Activated CD8-positive, alpha-beta memory T cell treated with anti-CD3 and anti-CD28 coated beads, Interleukin-2, amount 50 U/mL, for 48 hours (primary cell): Measurements from ENCODE around the gene SMIM32.
A peak's percentile ranks its signal among the peaks of the same experiment; 100 is the strongest.

ENCODE experiments used
- DNase-seq: peaks from one replicate; pipeline ENCODE4 v3.0.0-alpha.2; 2020

Gene SMIM32

GRCh38 chr5:136192526-136193321, at the start of gene SMIM32:
Gene SMIM32, minus strand, starts transcription at chr5:136193162. Its CDS starts 638 bp downstream, at chr5:136192524.
- DNase-seq, result no peak

GRCh38 chr5:136242611-136243010, 49.6 kb upstream of the SMIM32 start:
- no peak for DNase-seq

DNA sequence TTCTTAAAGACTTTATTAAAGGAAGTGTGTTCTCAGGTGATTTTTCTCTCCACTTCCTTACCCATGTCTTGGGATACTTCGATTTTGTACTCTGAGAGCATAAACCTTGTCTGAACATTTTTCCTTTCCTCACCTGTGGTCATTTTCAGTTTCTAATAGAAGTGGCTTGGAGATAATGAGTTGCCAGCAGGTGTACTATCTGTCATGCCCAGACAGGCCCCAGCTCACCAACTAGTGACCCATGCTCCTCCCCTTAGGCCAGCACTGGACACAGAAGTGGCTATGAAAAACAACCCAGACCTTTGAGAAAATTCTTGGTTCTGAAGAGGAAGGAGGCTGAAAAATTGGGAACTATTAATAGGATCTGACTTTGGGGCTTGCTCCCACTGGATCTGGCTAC, 49.2 kb upstream of the SMIM32 start:
- no peak for DNase-seq

DNA sequence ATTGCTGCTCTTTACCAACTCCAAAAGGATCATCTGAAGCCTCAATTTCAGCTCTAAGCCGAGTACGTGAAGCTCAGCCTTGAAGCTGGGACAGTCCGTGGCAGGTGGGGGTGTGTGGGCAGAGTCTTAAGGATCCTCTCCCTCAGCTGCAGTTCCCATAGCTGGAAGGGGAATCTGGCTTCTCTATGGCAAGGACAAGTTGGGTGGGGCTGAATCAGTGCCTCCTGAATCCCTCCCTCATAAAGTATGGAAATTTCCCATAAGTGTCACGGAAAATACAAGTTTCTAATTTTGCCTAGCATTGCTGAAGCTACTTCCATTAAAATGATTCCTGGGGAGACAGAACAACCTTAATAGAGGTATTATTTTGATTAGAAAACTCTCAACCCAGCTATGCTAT, 47.9 kb upstream of the SMIM32 start:
- DNase-seq, result no peak

DNA sequence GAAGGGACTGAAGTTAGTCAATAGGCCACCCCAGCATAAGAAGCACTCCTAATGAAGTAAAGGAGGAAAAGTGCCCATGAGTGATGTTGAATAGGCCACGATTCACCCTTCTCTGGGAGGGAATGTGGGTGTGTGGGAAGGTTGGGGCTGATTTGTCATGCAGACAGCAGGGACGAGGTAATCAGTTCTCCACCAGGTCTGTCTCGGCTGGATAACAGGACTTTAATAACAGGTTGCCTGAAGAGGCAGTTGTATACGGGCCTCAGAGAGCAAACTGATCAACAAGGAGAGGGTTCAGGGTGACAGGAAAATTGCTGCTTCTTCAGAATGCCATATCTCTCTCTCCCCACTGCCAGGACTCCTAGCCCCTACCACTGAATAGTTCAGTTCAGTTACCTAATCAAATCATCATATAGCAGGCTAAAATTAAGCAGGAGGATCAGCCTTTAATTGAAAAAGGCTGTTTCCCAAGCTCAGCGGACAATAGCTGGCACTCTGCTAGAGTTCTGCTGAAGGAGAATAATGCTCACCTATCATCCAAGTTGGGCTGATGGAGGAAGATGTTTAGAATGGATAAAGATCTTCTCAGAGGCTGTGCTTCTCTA, 43.6 kb upstream of the SMIM32 start:
- DNase-seq, result no peak

- no peak for DNase-seq
Measured at GRCh38 chr5:136235321-136235720, 42.4 kb upstream of the SMIM32 start.

DNA sequence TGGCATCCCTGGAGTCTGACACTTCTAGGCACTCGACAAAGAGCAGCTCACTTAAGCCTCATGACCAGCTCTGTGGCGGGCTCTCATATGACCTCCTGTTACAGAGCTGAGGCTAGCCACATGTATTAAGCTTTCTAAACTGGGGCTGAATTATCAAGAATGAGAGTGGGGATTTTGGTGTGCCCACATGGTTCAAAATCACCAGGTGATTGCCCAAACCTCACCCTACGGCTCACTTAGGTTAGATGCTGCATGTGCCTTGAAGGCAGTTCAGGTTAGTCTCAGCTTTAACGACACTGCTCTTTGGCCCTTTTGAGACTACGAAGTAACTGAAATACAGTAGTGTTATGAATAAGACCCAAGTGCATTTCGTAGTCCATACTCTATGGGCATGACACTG, 39.4 kb upstream of the SMIM32 start:
- DNase-seq, result no peak

- no peak for DNase-seq
Measured at GRCh38 chr5:136230176-136230575, 37.2 kb upstream of the SMIM32 start.

- no peak for DNase-seq
Measured at GRCh38 chr5:136228136-136228757, 35.3 kb upstream of the SMIM32 start.

DNA sequence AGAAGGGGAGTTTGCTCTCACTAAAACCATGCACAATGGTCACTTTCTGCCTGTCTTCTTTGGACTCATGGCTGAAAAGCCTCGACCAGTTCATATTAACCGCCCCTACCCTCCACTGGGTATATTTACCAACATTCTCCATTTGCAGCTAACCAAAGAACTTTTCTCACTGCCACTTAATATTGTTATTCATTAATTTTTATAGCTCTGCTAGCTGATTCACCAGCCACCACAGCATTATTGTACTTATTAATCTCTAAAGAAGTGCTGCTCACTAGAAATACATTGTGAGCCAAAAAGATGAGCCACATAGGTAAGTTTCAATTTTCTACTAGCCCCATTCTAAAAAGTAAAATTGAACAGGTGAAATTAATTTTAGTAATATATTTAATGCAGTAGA, 33.4 kb upstream of the SMIM32 start:
- DNase-seq, result no peak

DNA sequence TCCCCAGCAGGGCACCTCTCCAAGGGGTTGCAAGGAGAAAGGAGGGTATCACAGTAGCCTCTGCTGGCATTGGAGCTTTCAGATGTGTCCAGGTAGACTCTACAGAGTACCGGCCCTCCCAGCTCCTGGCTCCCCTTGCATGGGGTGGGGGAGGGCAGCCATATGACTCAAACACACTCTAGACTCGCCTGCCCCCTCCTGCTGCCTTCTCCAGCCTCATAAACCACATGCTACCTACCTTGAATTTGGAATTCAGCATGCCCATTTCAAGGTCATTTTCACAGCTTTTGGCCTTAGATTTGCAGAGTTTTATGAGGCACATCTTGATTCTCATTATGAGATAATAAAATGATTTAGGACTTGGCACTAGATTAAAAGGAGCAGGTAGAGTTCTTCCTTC, 32.8 kb upstream of the SMIM32 start:
- no peak for DNase-seq

- DNase-seq, result no peak
Measured at GRCh38 chr5:136222580-136223235, 29.7 kb upstream of the SMIM32 start.

GRCh38 chr5:136221340-136221739, 28.4 kb upstream of the SMIM32 start:
- DNase-seq, result no peak

GRCh38 chr5:136216230-136216629, 23.3 kb upstream of the SMIM32 start:
- no peak for DNase-seq

DNA sequence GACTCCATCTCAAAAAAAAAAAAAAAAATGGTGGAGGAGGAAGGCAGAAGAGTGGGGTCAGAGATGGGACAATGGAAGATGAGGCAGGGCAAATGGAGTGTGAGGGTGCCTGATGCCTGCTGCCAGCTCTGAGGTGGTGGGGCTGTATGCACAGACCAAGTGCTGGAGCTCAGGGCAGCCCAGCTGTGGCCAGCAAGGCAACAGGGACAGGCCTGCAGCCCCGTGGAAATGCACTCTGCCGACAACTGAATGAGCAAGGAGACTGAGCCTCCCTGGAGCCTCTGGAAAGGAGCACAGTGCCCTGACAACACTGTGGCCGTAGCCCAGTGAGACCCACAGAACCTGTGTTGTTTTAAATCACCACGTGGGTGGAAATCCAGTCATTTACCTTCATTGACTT, 22.9 kb upstream of the SMIM32 start:
- no peak for DNase-seq

GRCh38 chr5:136213919-136214493, 21.0 kb upstream of the SMIM32 start:
- no peak for DNase-seq

DNA sequence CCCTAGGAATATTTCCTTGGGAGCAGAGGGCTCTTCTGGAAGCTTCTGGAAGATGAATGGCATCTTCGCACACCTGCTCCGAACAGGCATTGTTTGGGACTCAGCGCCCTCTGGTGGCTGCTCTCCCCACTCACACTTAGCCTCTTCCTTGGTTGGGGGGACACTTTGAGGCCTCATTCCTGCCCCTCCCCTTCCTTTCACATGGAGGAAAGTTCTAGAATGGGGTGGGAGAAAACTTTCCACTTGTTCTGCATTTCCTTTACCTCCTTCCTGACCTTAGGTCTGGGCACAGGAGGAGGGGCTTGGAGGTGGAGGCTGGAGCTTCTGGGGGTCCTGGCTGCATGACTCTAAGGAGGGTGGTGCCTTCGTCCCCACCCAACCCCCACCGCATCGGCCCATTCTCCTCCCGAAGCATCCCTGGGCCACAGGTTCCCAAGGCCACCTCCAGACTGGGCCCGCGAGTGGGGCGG, 19.3 kb upstream of the SMIM32 start:
- peak; percentile 80 for DNase-seq

- no peak for DNase-seq
Measured at GRCh38 chr5:136211282-136212040, 18.5 kb upstream of the SMIM32 start.

- no peak for DNase-seq
Measured at GRCh38 chr5:136210259-136210658, 17.3 kb upstream of the SMIM32 start.

GRCh38 chr5:136209346-136209910, 16.5 kb upstream of the SMIM32 start:
- no peak for DNase-seq

DNA sequence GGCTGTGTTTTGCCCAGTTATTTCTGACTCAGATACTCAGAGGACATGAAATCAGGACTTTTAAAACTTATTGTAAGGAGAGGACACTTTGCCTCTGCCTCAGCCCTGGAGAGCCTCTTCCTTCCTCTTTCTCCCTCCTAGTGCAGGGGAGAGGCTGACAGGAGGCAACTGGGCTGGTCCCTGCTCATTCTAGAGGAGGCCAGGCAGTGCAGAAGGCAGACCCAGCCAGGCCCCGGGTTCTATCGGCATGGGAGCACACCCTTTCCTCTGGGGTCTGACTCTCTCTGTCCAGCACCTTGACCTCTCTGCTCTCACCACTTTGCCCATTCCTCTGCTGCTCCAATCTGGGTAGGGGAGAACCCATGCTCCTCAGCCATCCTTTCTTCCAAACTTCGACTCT, 16.0 kb upstream of the SMIM32 start:
- no peak for DNase-seq

DNA sequence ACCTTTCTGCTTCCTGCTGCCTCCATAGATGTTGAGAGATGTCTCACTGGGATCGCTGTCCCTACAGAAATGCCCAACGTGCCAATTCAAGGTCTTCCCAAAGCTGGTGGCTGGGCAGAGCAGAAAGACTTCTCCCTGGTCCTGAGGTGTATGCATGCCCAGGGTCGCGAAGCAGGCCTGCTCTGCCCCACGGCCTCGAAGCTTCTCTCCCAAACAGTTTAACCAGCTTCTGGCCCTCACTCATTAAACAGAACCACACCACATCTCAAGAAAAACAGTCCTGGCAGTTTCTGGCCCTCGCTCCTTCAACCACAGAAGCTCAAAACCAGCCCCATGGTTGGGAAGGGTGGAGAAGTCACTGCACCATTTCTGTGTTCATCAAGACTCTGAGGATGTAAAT, 14.7 kb upstream of the SMIM32 start:
- no peak for DNase-seq
